ENCODE data around the gene OR10D3. TPM values are rescaled to one million over a fixed set of nuclear protein-coding genes. Genes with fewer than 3 reads are reported as not detected.
"Not testable (repeated sequence)": the region's sequence is repeated elsewhere in the genome, so short reads cannot be mapped to it uniquely, and the experiment has no call there.

Gene OR10D3
- total and polyA plus RNA-seq, 2 donors from 2014 or later: not detected

DNA sequence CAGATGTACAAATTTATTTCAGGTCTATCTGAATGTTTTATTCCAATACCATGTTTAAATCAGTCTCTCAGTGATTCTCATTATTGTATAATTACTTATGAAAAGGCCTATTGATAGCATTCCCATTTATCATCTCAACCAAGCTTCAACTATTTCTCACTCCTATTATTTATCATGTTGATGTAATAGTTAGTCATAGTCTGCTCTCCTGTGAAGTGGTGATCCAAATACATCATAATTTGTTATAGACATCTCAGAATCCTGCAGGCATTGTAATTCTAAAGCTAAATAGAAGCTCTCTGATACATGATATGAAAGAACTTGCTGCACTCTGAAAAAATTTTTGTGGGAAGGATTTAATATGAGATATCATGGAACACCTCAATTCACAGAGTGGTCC lies 36.0 kb downstream of the OR10D3 start:
- TF ChIP-seq, protein P1, sequence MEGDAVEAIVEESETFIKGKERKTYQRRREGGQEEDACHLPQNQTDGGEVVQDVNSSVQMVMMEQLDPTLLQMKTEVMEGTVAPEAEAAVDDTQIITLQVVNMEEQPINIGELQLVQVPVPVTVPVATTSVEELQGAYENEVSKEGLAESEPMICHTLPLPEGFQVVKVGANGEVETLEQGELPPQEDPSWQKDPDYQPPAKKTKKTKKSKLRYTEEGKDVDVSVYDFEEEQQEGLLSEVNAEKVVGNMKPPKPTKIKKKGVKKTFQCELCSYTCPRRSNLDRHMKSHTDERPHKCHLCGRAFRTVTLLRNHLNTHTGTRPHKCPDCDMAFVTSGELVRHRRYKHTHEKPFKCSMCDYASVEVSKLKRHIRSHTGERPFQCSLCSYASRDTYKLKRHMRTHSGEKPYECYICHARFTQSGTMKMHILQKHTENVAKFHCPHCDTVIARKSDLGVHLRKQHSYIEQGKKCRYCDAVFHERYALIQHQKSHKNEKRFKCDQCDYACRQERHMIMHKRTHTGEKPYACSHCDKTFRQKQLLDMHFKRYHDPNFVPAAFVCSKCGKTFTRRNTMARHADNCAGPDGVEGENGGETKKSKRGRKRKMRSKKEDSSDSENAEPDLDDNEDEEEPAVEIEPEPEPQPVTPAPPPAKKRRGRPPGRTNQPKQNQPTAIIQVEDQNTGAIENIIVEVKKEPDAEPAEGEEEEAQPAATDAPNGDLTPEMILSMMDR (IDR thresholded peaks at IDR 0.05; ENCODE audit: borderline replicate concordance, extremely low read depth, insufficient read depth): no peak
- intact Hi-C loops (cut with DNase I): no loop called here
- no peaks in the 10 kb centered on the region for H3K9me3 ChIP-seq (ENCODE audit: control insufficient read depth in 2 of 3, insufficient read depth in 1 of 3, low read length in 3 of 3)
- no peaks in the 10 kb centered on the region for H3K27me3 ChIP-seq (ENCODE audit: control insufficient read depth, insufficient read depth, low read length)
- H3K9ac ChIP-seq (ENCODE audit: low read length in 3 of 3): no peak overlapping the region
- FAIRE-seq: no peak
- no peak overlapping the region for H3K27ac ChIP-seq (ENCODE audit: low read depth in 2 of 2, low read length in 2 of 2)
- no peak for DNase-seq
- no peaks in the 10 kb centered on the region for H3K36me3 ChIP-seq (ENCODE audit: control insufficient read depth in 2 of 3, insufficient read depth in 3 of 3, low read length in 3 of 3)
- H3K4me1 ChIP-seq (ENCODE audit: control insufficient read depth in 2 of 3, insufficient read depth in 2 of 3, low read depth in 1 of 3, low read length in 3 of 3): no peaks in the 10 kb centered on the region
- no peak overlapping the region for H3K4me3 ChIP-seq (ENCODE audit: low read length in 3 of 3)

DNA sequence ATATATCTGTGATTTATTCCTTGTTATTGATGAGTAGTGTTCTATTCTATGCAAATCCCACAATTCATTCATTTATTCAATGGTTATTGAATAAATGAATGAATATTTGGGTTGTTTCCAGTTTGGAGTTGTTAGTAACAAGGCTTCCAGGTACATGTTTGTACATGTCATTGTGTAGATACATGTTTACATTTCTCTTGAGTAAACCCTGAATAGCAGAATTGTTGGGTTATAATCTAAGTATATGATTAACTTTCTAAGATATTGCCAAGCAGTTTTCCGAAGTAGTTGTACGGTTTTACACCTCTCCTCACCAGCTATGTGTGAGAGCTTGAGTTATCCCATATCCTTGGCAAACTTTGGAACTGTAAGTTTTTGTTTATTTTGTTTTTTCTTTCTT lies 39.3 kb downstream of the OR10D3 start:
- intact Hi-C loops (cut with DNase I): no loop called here
- H3K27ac ChIP-seq (ENCODE audit: low read depth in 2 of 2, low read length in 2 of 2): no peak overlapping the region
- no peaks in the 10 kb centered on the region for H3K4me1 ChIP-seq (ENCODE audit: control insufficient read depth in 2 of 3, insufficient read depth in 2 of 3, low read depth in 1 of 3, low read length in 3 of 3)
- DNase-seq (no peak), FAIRE-seq (no peak)
- H3K4me3 ChIP-seq (ENCODE audit: low read length in 3 of 3): no peak overlapping the region
- no peaks in the 10 kb centered on the region for H3K36me3 ChIP-seq (ENCODE audit: control insufficient read depth in 2 of 3, insufficient read depth in 3 of 3, low read length in 3 of 3)
- TF ChIP-seq, protein P1 (IDR thresholded peaks at IDR 0.05; ENCODE audit: borderline replicate concordance, extremely low read depth, insufficient read depth): no peak
- no peaks in the 10 kb centered on the region for H3K9me3 ChIP-seq (ENCODE audit: control insufficient read depth in 2 of 3, insufficient read depth in 1 of 3, low read length in 3 of 3)
- no peaks in the 10 kb centered on the region for H3K27me3 ChIP-seq (ENCODE audit: control insufficient read depth, insufficient read depth, low read length)
- H3K9ac ChIP-seq (ENCODE audit: low read length in 3 of 3): no peak overlapping the region

DNA sequence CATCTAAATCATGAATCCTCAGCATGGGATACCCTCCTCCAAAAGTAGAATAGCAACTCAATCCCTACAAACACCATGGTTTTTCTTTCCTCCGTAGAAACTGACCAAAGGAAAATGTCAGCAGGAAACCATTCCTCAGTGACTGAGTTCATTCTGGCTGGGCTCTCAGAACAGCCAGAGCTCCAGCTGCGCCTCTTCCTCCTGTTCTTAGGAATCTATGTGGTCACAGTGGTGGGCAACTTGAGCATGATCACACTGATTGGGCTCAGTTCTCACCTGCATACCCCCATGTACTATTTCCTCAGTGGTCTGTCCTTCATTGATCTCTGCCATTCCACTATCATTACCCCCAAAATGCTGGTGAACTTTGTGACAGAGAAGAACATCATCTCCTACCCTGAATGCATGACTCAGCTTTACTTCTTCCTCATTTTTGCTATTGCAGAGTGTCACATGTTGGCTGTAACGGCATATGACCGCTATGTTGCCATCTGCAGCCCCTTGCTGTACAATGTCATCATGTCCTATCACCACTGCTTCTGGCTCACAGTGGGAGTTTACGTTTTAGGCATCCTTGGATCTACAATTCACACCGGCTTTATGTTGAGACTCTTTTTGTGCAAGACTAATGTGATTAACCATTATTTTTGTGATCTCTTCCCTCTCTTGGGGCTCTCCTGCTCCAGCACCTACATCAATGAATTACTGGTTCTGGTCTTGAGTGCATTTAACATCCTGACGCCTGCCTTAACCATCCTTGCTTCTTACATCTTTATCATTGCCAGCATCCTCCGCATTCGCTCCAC lies 41.7 kb downstream of the OR10D3 start:
- DNase-seq; H3K27ac ChIP-seq (ENCODE audit: low read depth in 2 of 2, low read length in 2 of 2); FAIRE-seq; intact Hi-C loops (cut with DNase I); H3K36me3 ChIP-seq (ENCODE audit: control insufficient read depth in 2 of 3, insufficient read depth in 3 of 3, low read length in 3 of 3); H3K27me3 ChIP-seq (ENCODE audit: control insufficient read depth, insufficient read depth, low read length); H3K9ac ChIP-seq (ENCODE audit: low read length in 3 of 3); H3K4me3 ChIP-seq (ENCODE audit: low read length in 3 of 3); H3K9me3 ChIP-seq (ENCODE audit: control insufficient read depth in 2 of 3, insufficient read depth in 1 of 3, low read length in 3 of 3); H3K4me1 ChIP-seq (ENCODE audit: control insufficient read depth in 2 of 3, insufficient read depth in 2 of 3, low read depth in 1 of 3, low read length in 3 of 3): not testable (repeated sequence)

DNA sequence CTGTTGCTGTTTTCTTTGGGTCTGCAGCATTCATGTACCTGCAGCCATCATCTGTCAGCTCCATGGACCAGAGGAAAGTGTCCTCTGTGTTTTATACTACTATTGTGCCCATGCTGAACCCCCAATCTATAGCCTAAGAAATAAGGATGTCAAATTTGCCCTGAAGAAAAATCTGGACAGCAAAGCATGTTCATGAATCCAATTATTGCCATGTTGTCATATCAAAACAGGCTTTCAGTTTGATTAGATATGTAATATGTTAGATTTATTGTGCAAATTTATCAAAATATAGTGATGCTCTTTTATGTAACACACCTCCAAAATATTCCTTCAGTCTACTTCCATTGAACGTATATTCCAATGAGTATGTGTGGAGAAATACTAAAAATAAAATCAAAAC lies 42.3 kb downstream of the OR10D3 start:
- H3K27me3 ChIP-seq (ENCODE audit: control insufficient read depth, insufficient read depth, low read length): no peaks in the 10 kb centered on the region
- no peaks in the 10 kb centered on the region for H3K36me3 ChIP-seq (ENCODE audit: control insufficient read depth in 2 of 3, insufficient read depth in 3 of 3, low read length in 3 of 3)
- DNase-seq (no peak), FAIRE-seq (no peak)
- no peak overlapping the region for H3K4me3 ChIP-seq (ENCODE audit: low read length in 3 of 3)
- intact Hi-C loops (cut with DNase I): no loop called here
- H3K27ac ChIP-seq (ENCODE audit: low read depth in 2 of 2, low read length in 2 of 2): no peak overlapping the region
- H3K9me3 ChIP-seq (ENCODE audit: control insufficient read depth in 2 of 3, insufficient read depth in 1 of 3, low read length in 3 of 3): no peaks in the 10 kb centered on the region
- TF ChIP-seq, protein P1 (IDR thresholded peaks at IDR 0.05; ENCODE audit: borderline replicate concordance, extremely low read depth, insufficient read depth): no peak
- no peak overlapping the region for H3K9ac ChIP-seq (ENCODE audit: low read length in 3 of 3)
- no peaks in the 10 kb centered on the region for H3K4me1 ChIP-seq (ENCODE audit: control insufficient read depth in 2 of 3, insufficient read depth in 2 of 3, low read depth in 1 of 3, low read length in 3 of 3)
